Lower leg skin (tissue), 4 donors: ENCODE data around the gene PRSS8. TPM values are rescaled to one million over a fixed set of nuclear protein-coding genes. Genes with fewer than 3 reads are reported as not detected.

Experiments
- DNase-seq, 2 donors: peaks; one replicate each; pipeline ENCODE4 v3.0.0-alpha.2; 2019; ENCODE audit warnings: low spot score in 2 of 2
- H3K4me3 ChIP-seq: fragments of 200-600 bp; sonication (generic); 2 replicates; pipeline ENCODE4 v1.5.1; 2017; ENCODE audit warnings: mild to moderate bottlenecking, low read depth; ENCODE audit not compliant: poor library complexity, severe bottlenecking
- CTCF ChIP-seq, 3 donors: fragments of 450-650 bp; IDR thresholded peaks; one replicate each; pipeline ENCODE4 v1.5.1; 2016; ENCODE audit warnings: antibody characterized with exemption in 3 of 3, mild to moderate bottlenecking in 3 of 3, moderate library complexity in 2 of 3
- POLR2A ChIP-seq, 2 donors: fragments of 450-650 bp; IDR thresholded peaks; one replicate each; pipeline ENCODE4 v1.6.1; 2016 to 2017; ENCODE audit warnings: antibody characterized with exemption in 2 of 2, mild to moderate bottlenecking in 1 of 2, moderate library complexity in 1 of 2
- WGBS, 2 donors: methylation state at CpG; one replicate each; pipeline ENCODE4 v1.1.5; 2018; 5-methylcytosine and 5-hydroxymethylcytosine counted together
- intact Hi-C: fragments of 100-400 bp; cut with DNase I; formaldehyde crosslinking; loops from one replicate; pipeline ENCODE4 v1.15.0; 2023; ENCODE audit warnings: low total_unique reads
- total RNA-seq, 4 donors: library from RNA; depleted of rRNA; stranded (reverse); fragments of >200 nt; gene quantifications; one replicate each; pipeline ENCODE4 v1.1.0, GENCODE V29; 2016

The PRSS8 gene
- total RNA-seq: 100 to 1,000 TPM; 147 to 223 (median 172) TPM

- peak; percentile 70 to 91 for DNase-seq
- H3K4me3 ChIP-seq: peak within 1 kb of the TSS; percentile 33
- intact Hi-C loops: no loop called here
- peak in 1 of 3 donors; percentile 18 for TF ChIP-seq CTCF (IDR thresholded peaks at IDR 0.05)
- TF ChIP-seq POLR2A (IDR thresholded peaks at IDR 0.05): no peak
- WGBS, 2 donors: 44 to 45% methylated on average over 11 to 21 of the region's 22 CpGs
Measured at GRCh38 chr16:31135535-31136286, at the start of gene PRSS8. PRSS8 (minus strand) TSS chr16:31135727; CDS start chr16:31135498, 229 bp downstream.

GRCh38 chr16:31184888-31185287 is 49.4 kb upstream of the PRSS8 start:
- intact Hi-C loops: no loop called here
- DNase-seq: no peak
- WGBS, 2 donors: 91 to 95% methylated on average over 14 of the region's 14 CpGs
- H3K4me3 ChIP-seq: no peak overlapping the region
- TF ChIP-seq CTCF (IDR thresholded peaks at IDR 0.05) (no peak), POLR2A (IDR thresholded peaks at IDR 0.05) (no peak)

DNA sequence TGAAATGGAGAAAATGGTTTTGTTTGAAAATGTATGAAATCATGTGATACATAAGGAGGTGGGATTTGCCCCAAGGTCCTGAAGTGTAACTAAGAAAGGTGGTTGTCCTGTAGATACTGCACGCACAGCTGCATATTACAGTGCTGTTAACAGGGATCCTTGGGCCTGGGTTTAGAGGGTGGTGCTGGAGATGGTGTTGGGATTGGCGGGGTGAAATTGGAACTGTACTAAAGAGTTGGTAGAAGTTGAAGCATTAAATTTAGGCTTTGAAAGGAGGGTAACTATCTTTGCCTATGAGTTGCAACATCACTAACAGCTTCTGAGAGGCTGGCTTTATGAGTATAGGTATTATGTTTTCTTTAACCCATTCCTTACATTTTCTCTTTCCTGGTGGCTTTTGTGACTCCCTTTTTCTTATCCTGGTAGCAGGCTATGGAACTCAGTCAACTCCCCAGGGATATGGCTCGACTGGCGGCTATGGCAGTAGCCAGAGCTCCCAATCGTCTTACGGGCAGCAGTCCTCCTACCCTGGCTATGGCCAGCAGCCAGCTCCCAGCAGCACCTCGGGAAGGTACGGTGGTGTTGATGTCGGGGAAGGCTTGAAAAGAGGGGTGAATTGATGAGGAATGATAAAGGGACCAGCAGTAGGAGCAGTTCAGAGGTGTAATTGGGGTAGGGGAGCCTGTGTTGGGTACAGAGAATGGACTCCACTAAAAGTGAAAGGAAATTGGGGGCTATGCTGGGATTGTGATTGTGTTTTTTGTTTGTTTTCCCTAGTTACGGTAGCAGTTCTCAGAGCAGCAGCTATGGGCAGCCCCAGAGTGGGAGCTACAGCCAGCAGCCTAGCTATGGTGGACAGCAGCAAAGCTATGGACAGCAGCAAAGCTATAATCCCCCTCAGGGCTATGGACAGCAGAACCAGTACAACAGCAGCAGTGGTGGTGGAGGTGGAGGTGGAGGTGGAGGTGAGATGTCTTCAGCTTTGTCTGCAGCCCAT is 48.2 kb upstream of the PRSS8 start:
- no peak for DNase-seq
- WGBS, 2 donors: 71 to 77% methylated on average over 10 of the region's 10 CpGs
- no peak overlapping the region for H3K4me3 ChIP-seq
- TF ChIP-seq CTCF (IDR thresholded peaks at IDR 0.05) (no peak), POLR2A (IDR thresholded peaks at IDR 0.05) (no peak)
- intact Hi-C loops: no loop called here

DNA sequence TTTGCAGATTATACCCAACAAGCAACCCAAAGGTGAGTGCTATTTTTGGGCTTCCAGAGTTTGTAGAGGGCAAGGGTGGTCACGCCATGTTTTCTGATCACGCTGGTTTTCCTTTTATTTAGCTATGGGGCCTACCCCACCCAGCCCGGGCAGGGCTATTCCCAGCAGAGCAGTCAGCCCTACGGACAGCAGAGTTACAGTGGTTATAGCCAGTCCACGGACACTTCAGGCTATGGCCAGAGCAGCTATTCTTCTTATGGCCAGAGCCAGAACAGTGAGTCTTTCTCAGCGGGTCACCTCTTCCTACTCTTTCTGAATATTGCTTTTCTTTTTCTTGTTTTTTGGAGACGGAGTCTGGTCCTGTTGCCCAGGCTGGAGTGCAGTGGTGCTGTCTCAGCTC is 46.9 kb upstream of the PRSS8 start:
- DNase-seq: no peak
- TF ChIP-seq POLR2A (IDR thresholded peaks at IDR 0.05) (no peak), CTCF (IDR thresholded peaks at IDR 0.05) (no peak)
- H3K4me3 ChIP-seq: no peak overlapping the region
- 27 to 32% methylated on average over 7 of the region's 7 CpGs for WGBS, 2 donors
- intact Hi-C loops: no loop called here

- peak; percentile 48 to 89 for DNase-seq
- intact Hi-C loops: no loop called here
- TF ChIP-seq CTCF (IDR thresholded peaks at IDR 0.05) (no peak), POLR2A (IDR thresholded peaks at IDR 0.05) (no peak)
- peak overlapping the region; percentile 82 for H3K4me3 ChIP-seq
- WGBS, 2 donors: 5 to 6% methylated on average over 31 of the region's 31 CpGs
Measured at GRCh38 chr16:31181102-31181830, 45.7 kb upstream of the PRSS8 start.
